ENCODE measurements around the gene NOTO. TPM values are rescaled to one million over a fixed set of nuclear protein-coding genes. Genes with fewer than 3 reads are reported as not detected.

Gene NOTO
- total and polyA plus RNA-seq, 2 of the 8 experiments (the other 6 are each of a cell fraction or from before 2014, with no cell fraction given) = 0.33 to 0.54 TPM

DNA sequence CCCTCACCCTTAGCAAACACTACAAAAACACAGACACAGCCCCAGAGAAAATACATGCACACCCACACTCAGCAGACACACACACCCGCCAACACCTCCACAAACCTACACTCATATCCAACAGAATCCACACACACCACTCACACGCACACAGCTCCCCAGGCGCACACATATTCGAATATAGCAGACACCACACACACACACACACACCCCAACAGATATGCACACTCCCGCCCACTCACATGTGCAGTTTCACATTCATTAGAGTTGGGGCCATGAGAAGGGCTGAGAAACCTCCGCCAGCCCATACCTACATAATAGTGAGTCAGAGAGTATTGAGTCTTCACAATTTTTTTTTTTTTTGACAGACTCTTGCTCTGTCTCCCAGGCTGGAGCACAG lies 29.4 kb upstream of the NOTO start:
- no peak overlapping the region for H2BK120ac ChIP-seq (replicated peaks; ENCODE audit: low read depth, low read length)
- H4K91ac ChIP-seq (replicated peaks; ENCODE audit: insufficient read length, low read length) = no peak overlapping the region
- no peak overlapping the region for H4K8ac ChIP-seq (ENCODE audit: extremely low read depth, insufficient read depth, low read length)
- H3K79me2 ChIP-seq (ENCODE audit: control insufficient read depth in 1 of 2, insufficient read depth in 2 of 2, low read length in 2 of 2) = no peaks in the 10 kb centered on the region
- peaks cover 23% of the 10 kb centered on the region; the same call in 1 of the 2 replicates for H3K23me2 ChIP-seq (ENCODE audit: low read depth, low read length)
- H4K20me1 ChIP-seq (replicated peaks in 1 of 2; ENCODE audit: control insufficient read depth in 1 of 2, insufficient read depth in 2 of 2, low read length in 2 of 2) = peaks cover 4 to 6% of the 10 kb centered on the region in 2 experiments
- H3K9ac ChIP-seq (replicated peaks in 1 of 4; ENCODE audit: extremely low read depth in 1 of 4, low read depth in 3 of 4, low read length in 3 of 4) = no peak overlapping the region
- H3K9me3 ChIP-seq (ENCODE audit: insufficient read depth in 2 of 2, low read depth in 1 of 2, low read length in 1 of 2) = no peaks in the 10 kb centered on the region
- H2AFZ ChIP-seq (ENCODE audit: low read length) = no peak overlapping the region
- no peak overlapping the region for H3K4me2 ChIP-seq (ENCODE audit: insufficient read depth in 1 of 2, low read depth in 2 of 2, low read length in 2 of 2)
- no peak overlapping the region for H3K14ac ChIP-seq (ENCODE audit: insufficient read length)
- peaks cover 22 to 45% (median 39%) of the 10 kb centered on the region in 4 experiments for H3K27me3 ChIP-seq (replicated peaks in 1 of 4; ENCODE audit: control insufficient read depth in 3 of 4, extremely low read depth in 1 of 4, insufficient read depth in 3 of 4, low read length in 3 of 4)
- CTCF ChIA-PET (ENCODE audit: partially characterized antibody) = interaction anchor here (0.6 to 6.5 kb wide), 5 partner anchors 8 to 279 kb away, joined by 3 to 92 read pairs (median 28); partner anchors contain the start of gene SMYD5
- H3K79me1 ChIP-seq (ENCODE audit: low read depth, low read length) = no peaks in the 10 kb centered on the region
- no peak overlapping the region for H2BK5ac ChIP-seq (ENCODE audit: low read depth, low read length)
- no peak for DNase-seq (ENCODE audit: low read depth in 1 of 2, low spot score in 2 of 2)
- H3K18ac ChIP-seq (ENCODE audit: extremely low read depth, low read length) = no peak overlapping the region
- 88% methylated on average over 6 of the region's 6 CpGs; no CpG with 5 or more reads in 1 of the 2 experiments for WGBS, 2 experiments (ENCODE audit: extremely low coverage in 1 of 2, insufficient coverage in 1 of 2, insufficient read length in 1 of 2, insufficient replicate concordance in 2 of 2, low coverage in 1 of 2, low lambda C conversion rate in 2 of 2, missing lambda C conversion rate in 1 of 2)
- peaks cover 2 to 21% (median 10%) of the 10 kb centered on the region in 4 experiments; a peak in 6 of 7 replicates for H3K4me1 ChIP-seq (replicated peaks in 1 of 4; ENCODE audit: control insufficient read depth in 3 of 4, insufficient read depth in 4 of 4, low read length in 3 of 4)
- no peaks in the 10 kb centered on the region for H3K36me3 ChIP-seq (ENCODE audit: control insufficient read depth in 2 of 4, insufficient read depth in 4 of 4, low read length in 3 of 4)
- H3K23ac ChIP-seq (ENCODE audit: insufficient read length) = no peak overlapping the region
- H2BK20ac ChIP-seq (ENCODE audit: low read length) = no peak overlapping the region
- no peak overlapping the region for H3K56ac ChIP-seq (replicated peaks; ENCODE audit: insufficient read length, low read depth, low read length)
- no peak overlapping the region; the same call in 1 of the 2 replicates for H2BK12ac ChIP-seq (ENCODE audit: low read depth, low read length)
- H3K27ac ChIP-seq (ENCODE audit: low read depth, low read length) = no peak overlapping the region
- POLR2A ChIA-PET (ENCODE audit: partially characterized antibody) = interaction anchor here (1.3 kb wide), 1 partner anchor 8 kb away, joined by 3 read pairs; no protein-coding TSS in a partner anchor
- H3K4ac ChIP-seq (replicated peaks; ENCODE audit: insufficient read length, low read depth, low read length) = no peak overlapping the region
- FAIRE-seq = no peak
- H2AK5ac ChIP-seq (ENCODE audit: low read depth, low read length) = no peak overlapping the region
- H4K5ac ChIP-seq (ENCODE audit: insufficient read length, low read depth, low read length) = no peak overlapping the region
- no peak overlapping the region for H2BK15ac ChIP-seq (ENCODE audit: low read length)
- H3K4me3 ChIP-seq (ENCODE audit: extremely low read depth in 1 of 4, insufficient read depth in 2 of 4, low read depth in 3 of 4, low read length in 4 of 4) = no peak overlapping the region
- no peak for TF ChIP-seq TBP (IDR thresholded peaks at IDR 0.05; ENCODE audit: low read depth, low read length)
- TF ChIP-seq TCF12 (IDR thresholded peaks at IDR 0.05; ENCODE audit: low read depth, low read length) = no peak
- TF ChIP-seq RFX5 (IDR thresholded peaks at IDR 0.05; ENCODE audit: borderline replicate concordance, low read depth, low read length) = no peak
- TF ChIP-seq SIX5 (IDR thresholded peaks at IDR 0.05; ENCODE audit: low read depth, low read length) = no peak
- no peak for TF ChIP-seq KDM5A (IDR thresholded peaks at IDR 0.05; ENCODE audit: low read length)
- no peak for TF ChIP-seq PHF8 (conservative IDR thresholded peaks at IDR 0.05; ENCODE audit: low read depth, low read length)
- TF ChIP-seq SIN3A (conservative IDR thresholded peaks at IDR 0.05 in 1 of 2, IDR thresholded peaks at IDR 0.05 in 1 of 2; ENCODE audit: low read depth in 1 of 2, low read length in 2 of 2) = no peak
- TF ChIP-seq SP1 (IDR thresholded peaks at IDR 0.05; ENCODE audit: low read depth, low read length) = no peak
- no peak for TF ChIP-seq CHD1 (IDR thresholded peaks at IDR 0.05; ENCODE audit: low read depth, low read length)
- TF ChIP-seq BCL11A (IDR thresholded peaks at IDR 0.05; ENCODE audit: low read depth in 2 of 2, low read length in 2 of 2) = no peak
- TF ChIP-seq, protein P1, sequence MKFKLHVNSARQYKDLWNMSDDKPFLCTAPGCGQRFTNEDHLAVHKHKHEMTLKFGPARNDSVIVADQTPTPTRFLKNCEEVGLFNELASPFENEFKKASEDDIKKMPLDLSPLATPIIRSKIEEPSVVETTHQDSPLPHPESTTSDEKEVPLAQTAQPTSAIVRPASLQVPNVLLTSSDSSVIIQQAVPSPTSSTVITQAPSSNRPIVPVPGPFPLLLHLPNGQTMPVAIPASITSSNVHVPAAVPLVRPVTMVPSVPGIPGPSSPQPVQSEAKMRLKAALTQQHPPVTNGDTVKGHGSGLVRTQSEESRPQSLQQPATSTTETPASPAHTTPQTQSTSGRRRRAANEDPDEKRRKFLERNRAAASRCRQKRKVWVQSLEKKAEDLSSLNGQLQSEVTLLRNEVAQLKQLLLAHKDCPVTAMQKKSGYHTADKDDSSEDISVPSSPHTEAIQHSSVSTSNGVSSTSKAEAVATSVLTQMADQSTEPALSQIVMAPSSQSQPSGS (IDR thresholded peaks at IDR 0.05; ENCODE audit: low read length) = no peak
- TF ChIP-seq CREB1 (IDR thresholded peaks at IDR 0.05) = no peak
- no peak for TF ChIP-seq CEBPB (IDR thresholded peaks at IDR 0.05; ENCODE audit: low read depth, low read length)

Data from H1 (cell line).